ENCODE measurements around the gene MPZL1.

GRCh38 chr1:167698313-167698712, 23.5 kb upstream of the MPZL1 start:
- no peak for TF ChIP-seq CTCF (IDR thresholded peaks at IDR 0.05 in 4 of 5, conservative IDR thresholded peaks at IDR 0.05 in 1 of 5)
- no peak for TF ChIP-seq POLR2A (IDR thresholded peaks at IDR 0.05)

Measured in gastrocnemius medialis (tissue), 4 donors.